ENCODE data around the gene SDF2. TPM values are rescaled to one million over a fixed set of nuclear protein-coding genes. Genes with fewer than 3 reads are reported as not detected.
A peak's percentile ranks its signal among the peaks of the same experiment; 100 is the strongest.

The SDF2 gene
- 10 to 100 TPM; 43.3 to 72.1 TPM for total RNA-seq
- polyA plus RNA-seq (ENCODE audit: insufficient read length in 2 of 2), result 10 to 100 TPM; 65.3 to 73.8 TPM
- long read RNA-seq, donor 1, transcript SDF2-210 (3 exons, 1,025 nt), result minor isoform, 6 of 41 reads
- long read RNA-seq, donor 1, transcript SDF2-201 (3 exons, 1,568 nt), result major isoform, 32 of 41 reads
- long read RNA-seq, donor 1, partial matches to known transcripts, result 0 of 41 reads
- long read RNA-seq, donor 1, other reads (novel, unspliced or antisense), result 0 of 41 reads
- long read RNA-seq, donor 2, transcript SDF2-201 (3 exons, 1,568 nt), result major isoform, 8 of 12 reads
- long read RNA-seq, donor 2, partial matches to known transcripts, result 0 of 12 reads
- long read RNA-seq, donor 2, other reads (novel, unspliced or antisense), result 0 of 12 reads
- long read RNA-seq, donor 3, transcript SDF2-201 (3 exons, 1,568 nt), result major isoform, 14 of 19 reads
- long read RNA-seq, donor 3, partial matches to known transcripts, result 0 of 19 reads
- long read RNA-seq, donor 3, other reads (novel, unspliced or antisense), result 0 of 19 reads
- long read RNA-seq, donor 4, transcript SDF2-201 (3 exons, 1,568 nt), result major isoform, 43 of 57 reads
- long read RNA-seq, donor 4, transcript SDF2-208 (2 exons, 1,342 nt), result minor isoform, 6 of 57 reads
- long read RNA-seq, donor 4, transcript SDF2-210 (3 exons, 1,025 nt), result minor isoform, 7 of 57 reads
- long read RNA-seq, donor 4, partial matches to known transcripts, result 0 of 57 reads
- long read RNA-seq, donor 4, other reads (novel, unspliced or antisense), result 0 of 57 reads

DNA sequence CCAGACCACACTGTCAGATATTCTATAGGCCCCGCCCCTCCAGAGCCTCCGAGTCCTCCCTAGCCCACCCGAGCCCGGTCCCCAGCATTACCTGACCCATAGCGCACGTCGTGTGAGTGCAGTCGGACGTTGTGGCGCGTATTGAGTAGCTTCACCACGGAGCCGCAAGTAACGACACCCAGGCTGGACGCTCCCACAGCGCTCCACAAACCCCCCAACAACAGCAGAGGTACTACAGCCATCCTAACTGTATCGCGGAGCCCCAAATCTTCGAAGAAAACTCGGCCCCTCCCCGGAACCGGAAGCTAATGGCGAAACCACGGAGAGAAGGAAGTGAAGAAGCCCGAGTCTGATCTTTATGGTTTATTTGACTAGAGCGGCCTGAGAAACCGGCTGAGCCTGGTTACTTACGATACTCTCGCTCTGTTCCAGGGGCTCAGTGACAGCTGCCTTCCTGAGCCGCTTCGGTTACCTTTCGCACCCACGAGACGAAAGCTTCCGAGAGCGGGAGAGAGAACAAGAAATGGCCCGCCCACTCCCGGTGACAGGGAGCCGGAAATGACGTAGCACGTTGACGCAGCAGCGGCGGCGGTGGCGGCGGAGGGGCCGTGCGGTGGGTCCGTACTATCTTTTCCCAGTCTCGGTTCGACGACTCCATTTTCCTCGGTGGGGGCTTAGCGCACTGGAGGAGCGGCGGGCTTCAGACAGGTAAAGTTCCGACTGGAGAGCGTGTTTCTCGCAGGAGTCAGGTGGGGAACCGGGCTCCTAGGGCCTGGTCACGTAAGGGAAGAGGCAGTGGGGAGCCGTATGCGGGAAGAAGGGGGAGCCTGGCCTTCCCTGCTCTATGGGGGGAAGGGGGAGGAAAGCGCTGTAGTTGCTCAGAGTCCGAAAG, at the start of gene SDF2, which contains the start of gene SUPT6H:
Gene SDF2, minus strand, starts transcription at position 272 of the 892 bp plus-strand sequence. Its CDS starts 30 bp downstream, at position 242.
Gene SUPT6H, plus strand, starts transcription at position 571 of the 892 bp plus-strand sequence. CDS start 11,197 bp downstream, outside the sequence.
- Histone ChIP-seq H3K27me3 (ENCODE audit: control insufficient read depth, insufficient read depth, low read length) (no peaks in the 10 kb centered on the region), H3K4me3 (ENCODE audit: low read depth, low read length) (peak within 1 kb of the TSS; percentile 92), H3K9me3 (ENCODE audit: control insufficient read depth, insufficient read depth, low read length) (no peaks in the 10 kb centered on the region), H3K4me1 (ENCODE audit: control insufficient read depth, insufficient read depth, low read length) (no peaks in the 10 kb centered on the region), H3K36me3 (ENCODE audit: control insufficient read depth, insufficient read depth, low read length) (peaks cover 33% of the 10 kb centered on the region), H3K27ac (ENCODE audit: low read depth, low read length) (peak within 1 kb of the TSS; percentile 96)
- DNase-seq (ENCODE audit: low read depth in 4 of 6, low spot score in 6 of 6), result peak; percentile 82 to 98 (median 94)
- under 1% methylated on average over 66 of the region's 66 CpGs for WGBS (ENCODE audit: insufficient coverage)

GRCh38 chr17:28710861-28711722, 49.4 kb upstream of the SDF2 start:
- WGBS (ENCODE audit: insufficient coverage), result under 1% methylated on average over 72 of the region's 74 CpGs
- H3K27me3 ChIP-seq (ENCODE audit: control insufficient read depth, insufficient read depth, low read length), result no peaks in the 10 kb centered on the region
- peaks cover 32% of the 10 kb centered on the region for H3K36me3 ChIP-seq (ENCODE audit: control insufficient read depth, insufficient read depth, low read length)
- H3K27ac ChIP-seq (ENCODE audit: low read depth, low read length), result peak overlapping the region; percentile 98
- peak overlapping the region; percentile 52 for H3K4me3 ChIP-seq (ENCODE audit: low read depth, low read length)
- peaks cover 40% of the 10 kb centered on the region for H3K4me1 ChIP-seq (ENCODE audit: control insufficient read depth, insufficient read depth, low read length)
- H3K9me3 ChIP-seq (ENCODE audit: control insufficient read depth, insufficient read depth, low read length), result no peaks in the 10 kb centered on the region
- peak in 3 of 6 donors; percentile 90 to 98 (median 97) for DNase-seq (ENCODE audit: low read depth in 4 of 6, low spot score in 6 of 6)

- WGBS (ENCODE audit: insufficient coverage), result 85% methylated on average over 1 of the region's 2 CpGs
- H3K4me1 ChIP-seq (ENCODE audit: control insufficient read depth, insufficient read depth, low read length), result peaks cover 59% of the 10 kb centered on the region
- H3K27me3 ChIP-seq (ENCODE audit: control insufficient read depth, insufficient read depth, low read length), result no peaks in the 10 kb centered on the region
- no peak overlapping the region for H3K4me3 ChIP-seq (ENCODE audit: low read depth, low read length)
- H3K9me3 ChIP-seq (ENCODE audit: control insufficient read depth, insufficient read depth, low read length), result no peaks in the 10 kb centered on the region
- H3K27ac ChIP-seq (ENCODE audit: low read depth, low read length), result no peak overlapping the region
- peaks cover 45% of the 10 kb centered on the region for H3K36me3 ChIP-seq (ENCODE audit: control insufficient read depth, insufficient read depth, low read length)
- no peak for DNase-seq (ENCODE audit: low read depth in 4 of 6, low spot score in 6 of 6)
Measured at GRCh38 chr17:28707339-28707720, 45.6 kb upstream of the SDF2 start.

DNA sequence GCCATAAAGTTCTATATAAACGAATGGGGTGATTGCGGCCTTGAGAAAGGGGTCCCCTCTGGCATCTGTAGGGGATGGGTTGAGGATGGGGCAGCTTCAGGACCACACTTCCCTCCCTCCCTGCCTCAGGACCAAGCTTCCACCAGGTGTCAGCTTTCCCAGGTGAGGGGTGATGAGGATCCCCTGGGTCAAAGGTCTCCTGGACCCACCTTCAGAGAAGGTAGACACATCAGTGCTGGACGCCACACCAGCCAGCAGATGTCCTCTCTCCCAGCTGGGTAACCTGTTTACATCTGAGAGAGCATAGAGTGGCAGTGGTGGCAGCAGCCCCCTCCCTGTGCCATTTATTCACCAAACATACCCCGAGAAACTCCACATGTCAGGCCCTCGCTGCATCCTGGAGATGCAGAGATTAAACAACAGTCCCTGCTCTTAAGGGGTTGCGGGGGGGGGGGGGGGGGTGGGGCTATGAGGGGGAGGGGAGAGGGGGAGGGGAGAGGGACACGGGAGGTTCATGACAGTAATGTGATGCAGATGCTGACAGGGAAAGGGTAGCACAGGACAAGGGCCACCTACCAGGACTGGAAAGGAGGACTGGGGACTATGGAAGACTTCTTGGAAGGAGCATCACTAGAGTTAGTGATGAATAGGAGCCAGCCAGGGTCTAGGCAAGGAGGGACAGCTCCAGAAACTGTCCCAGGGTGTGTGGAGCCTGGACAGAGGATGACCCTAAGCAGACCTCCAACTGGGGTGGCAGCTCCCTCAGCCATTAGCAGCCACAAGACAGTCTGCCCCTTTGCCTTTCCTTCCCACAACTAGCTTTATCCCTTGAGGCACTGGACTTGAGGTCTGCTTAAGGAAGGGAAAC, 45.0 kb upstream of the SDF2 start:
- Histone ChIP-seq H3K9me3 (ENCODE audit: control insufficient read depth, insufficient read depth, low read length) (no peaks in the 10 kb centered on the region), H3K4me1 (ENCODE audit: control insufficient read depth, insufficient read depth, low read length) (peaks cover 59% of the 10 kb centered on the region), H3K27ac (ENCODE audit: low read depth, low read length) (no peak overlapping the region), H3K4me3 (ENCODE audit: low read depth, low read length) (no peak overlapping the region), H3K27me3 (ENCODE audit: control insufficient read depth, insufficient read depth, low read length) (no peaks in the 10 kb centered on the region), H3K36me3 (ENCODE audit: control insufficient read depth, insufficient read depth, low read length) (peaks cover 51% of the 10 kb centered on the region)
- WGBS (ENCODE audit: insufficient coverage), result 13% methylated on average over 1 of the region's 7 CpGs
- no peak for DNase-seq (ENCODE audit: low read depth in 4 of 6, low spot score in 6 of 6)

- peaks cover 62% of the 10 kb centered on the region for H3K4me1 ChIP-seq (ENCODE audit: control insufficient read depth, insufficient read depth, low read length)
- H3K36me3 ChIP-seq (ENCODE audit: control insufficient read depth, insufficient read depth, low read length), result peaks cover 60% of the 10 kb centered on the region
- H3K9me3 ChIP-seq (ENCODE audit: control insufficient read depth, insufficient read depth, low read length), result no peaks in the 10 kb centered on the region
- no peak overlapping the region for H3K4me3 ChIP-seq (ENCODE audit: low read depth, low read length)
- 93% methylated on average over 5 of the region's 10 CpGs for WGBS (ENCODE audit: insufficient coverage)
- DNase-seq (ENCODE audit: low read depth in 4 of 6, low spot score in 6 of 6), result no peak
- H3K27me3 ChIP-seq (ENCODE audit: control insufficient read depth, insufficient read depth, low read length), result no peaks in the 10 kb centered on the region
- H3K27ac ChIP-seq (ENCODE audit: low read depth, low read length), result no peak overlapping the region
Measured at GRCh38 chr17:28705728-28706334, 44.1 kb upstream of the SDF2 start.

- H3K4me3 ChIP-seq (ENCODE audit: low read depth, low read length), result no peak overlapping the region
- H3K36me3 ChIP-seq (ENCODE audit: control insufficient read depth, insufficient read depth, low read length), result peaks cover 67% of the 10 kb centered on the region
- H3K27me3 ChIP-seq (ENCODE audit: control insufficient read depth, insufficient read depth, low read length), result no peaks in the 10 kb centered on the region
- WGBS (ENCODE audit: insufficient coverage), result 81% methylated on average over 4 of the region's 5 CpGs
- no peak overlapping the region for H3K27ac ChIP-seq (ENCODE audit: low read depth, low read length)
- H3K4me1 ChIP-seq (ENCODE audit: control insufficient read depth, insufficient read depth, low read length), result peaks cover 61% of the 10 kb centered on the region
- DNase-seq (ENCODE audit: low read depth in 4 of 6, low spot score in 6 of 6), result no peak
- H3K9me3 ChIP-seq (ENCODE audit: control insufficient read depth, insufficient read depth, low read length), result no peaks in the 10 kb centered on the region
Measured at GRCh38 chr17:28705074-28705659, 43.5 kb upstream of the SDF2 start.

- Histone ChIP-seq H3K27ac (ENCODE audit: low read depth, low read length) (peak overlapping the region; percentile 91), H3K27me3 (ENCODE audit: control insufficient read depth, insufficient read depth, low read length) (no peaks in the 10 kb centered on the region), H3K9me3 (ENCODE audit: control insufficient read depth, insufficient read depth, low read length) (no peaks in the 10 kb centered on the region), H3K36me3 (ENCODE audit: control insufficient read depth, insufficient read depth, low read length) (peaks cover 75% of the 10 kb centered on the region), H3K4me1 (ENCODE audit: control insufficient read depth, insufficient read depth, low read length) (peaks cover 53% of the 10 kb centered on the region), H3K4me3 (ENCODE audit: low read depth, low read length) (no peak overlapping the region)
- no peak for DNase-seq (ENCODE audit: low read depth in 4 of 6, low spot score in 6 of 6)
- 99% methylated on average over 12 of the region's 14 CpGs for WGBS (ENCODE audit: insufficient coverage)
Measured at GRCh38 chr17:28704219-28704858, 42.6 kb upstream of the SDF2 start.
